ENCODE measurements around the gene ZNF554. TPM values are rescaled to one million over a fixed set of nuclear protein-coding genes. Genes with fewer than 3 reads are reported as not detected.

The ZNF554 gene
- polyA plus RNA-seq (2012; rRNA removed) = 1.7 and 2.1 TPM in 2 replicates
- polyA plus RNA-seq (2012; cell fraction: cytosol; rRNA removed) = 1.1 and 1.3 TPM in 2 replicates
- polyA plus RNA-seq (2012; cell fraction: nucleus; rRNA removed) = 5.6 and 5.8 TPM in 2 replicates

GRCh38 chr19:2819540-2820111 lies at the start of gene ZNF554:
ZNF554 (plus strand) TSS chr19:2819868; CDS start chr19:2820072, 204 bp downstream.
- WGBS (ENCODE audit: low lambda C conversion rate) = 2% methylated on average over 17 of the region's 64 CpGs
- TF ChIP-seq EZH2phosphoT487 (IDR thresholded peaks at IDR 0.05; ENCODE audit: borderline replicate concordance, low read depth) (no peak), TAF1 (IDR thresholded peaks at IDR 0.05; ENCODE audit: borderline replicate concordance, low read depth, low read length) (peak; percentile 63), MEF2A (IDR thresholded peaks at IDR 0.05; ENCODE audit: borderline replicate concordance, low read depth) (no peak), FOXJ3 (CRISPR knock-in tag; IDR thresholded peaks at IDR 0.05) (no peak), MAX (IDR thresholded peaks at IDR 0.05; ENCODE audit: low read depth) (peak; percentile 72), RFX5 (IDR thresholded peaks at IDR 0.05; ENCODE audit: low read length) (no peak), NRF1 (IDR thresholded peaks at IDR 0.05; ENCODE audit: low read depth, low read length) (peak; percentile 88), IRF3 (IDR thresholded peaks at IDR 0.05; ENCODE audit: low read depth, low read length) (no peak), TEAD4 (IDR thresholded peaks at IDR 0.05; ENCODE audit: borderline replicate concordance, insufficient read depth) (no peak), GATA2 (CRISPR knock-in tag; IDR thresholded peaks at IDR 0.05) (no peak), JUND (IDR thresholded peaks at IDR 0.05) (no peak), ELF1 (IDR thresholded peaks at IDR 0.05) (peak; percentile 39; the same call in 1 of the 2 replicates), GABPA (IDR thresholded peaks at IDR 0.05; ENCODE audit: low read depth) (peak; percentile 40; the same call in 1 of the 2 replicates), SIN3A (IDR thresholded peaks at IDR 0.05; ENCODE audit: borderline replicate concordance, low read depth, low read length) (peak; percentile 81; the same call in 1 of the 2 replicates), SMC3 (IDR thresholded peaks at IDR 0.05; ENCODE audit: low read depth, low read length) (no peak), REST (IDR thresholded peaks at IDR 0.05; ENCODE audit: low read depth, low read length) (no peak), CTCF (IDR thresholded peaks at IDR 0.05) (peak; percentile 81), RAD21 (IDR thresholded peaks at IDR 0.05; ENCODE audit: low read length) (peak; percentile 5; the same call in 1 of the 2 replicates), PBX3 (IDR thresholded peaks at IDR 0.05) (no peak), EP300 (IDR thresholded peaks at IDR 0.05; ENCODE audit: borderline replicate concordance in 1 of 2, low read depth in 1 of 2, low read length in 1 of 2) (0 out of 4 replicates have a peak, but pooled peaks of 1 of the 2 experiments have one; percentile 33), YY1 (IDR thresholded peaks at IDR 0.05; ENCODE audit: low read depth) (peak; percentile 71; the same call in 1 of the 2 replicates), POLR2AphosphoS5 (IDR thresholded peaks at IDR 0.05; ENCODE audit: low read depth, low read length) (peak; percentile 35; the same call in 1 of the 2 replicates), FOXM1 (IDR thresholded peaks at IDR 0.05; ENCODE audit: low read depth) (no peak)
- TF ChIP-seq, protein P1, sequence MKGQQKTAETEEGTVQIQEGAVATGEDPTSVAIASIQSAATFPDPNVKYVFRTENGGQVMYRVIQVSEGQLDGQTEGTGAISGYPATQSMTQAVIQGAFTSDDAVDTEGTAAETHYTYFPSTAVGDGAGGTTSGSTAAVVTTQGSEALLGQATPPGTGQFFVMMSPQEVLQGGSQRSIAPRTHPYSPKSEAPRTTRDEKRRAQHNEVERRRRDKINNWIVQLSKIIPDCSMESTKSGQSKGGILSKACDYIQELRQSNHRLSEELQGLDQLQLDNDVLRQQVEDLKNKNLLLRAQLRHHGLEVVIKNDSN (IDR thresholded peaks at IDR 0.05; ENCODE audit: borderline replicate concordance, low read depth) = 0 out of 2 replicates have a peak, but pooled peaks have one; percentile 24

More at GRCh38 chr19:2819540-2820111, at the start of gene ZNF554:
- H3K9me3 ChIP-seq = no peaks in the 10 kb centered on the region
- H3K36me3 ChIP-seq (replicated peaks in 1 of 2; ENCODE audit: control insufficient read depth in 1 of 2, insufficient read depth in 2 of 2, low read length in 1 of 2) = no peaks in the 10 kb centered on the region
- no peaks in the 10 kb centered on the region for H3F3A ChIP-seq (replicated peaks; ENCODE audit: insufficient read depth)
- H3K4me1 ChIP-seq (ENCODE audit: control insufficient read depth in 1 of 2, insufficient read depth in 2 of 2, low read depth in 1 of 2, low read length in 1 of 2) = peaks cover 0 to 3% of the 10 kb centered on the region in 2 experiments; a peak in 1 of 4 replicates
- CTCF ChIA-PET = interaction anchor here (0.7 to 2.6 kb wide), 16 partner anchors 9 to 324 kb away, joined by 3 to 13 read pairs (median 4); partner anchors contain the start of genes SLC39A3, THOP1, ZNF555 and ZNF57
- H3K4me3 ChIP-seq (ENCODE audit: low read depth in 2 of 2, low read length in 1 of 2) = peak within 1 kb of the TSS; percentile 72 to 79
- peak within 1 kb of the TSS; percentile 94 for H3K4me2 ChIP-seq
- no peaks in the 10 kb centered on the region for H4K20me1 ChIP-seq (ENCODE audit: insufficient read depth)
- H3K27ac ChIP-seq (ENCODE audit: low read depth in 2 of 2, low read length in 1 of 2) = peak within 1 kb of the TSS in 1 of 2 experiments; percentile 17; a peak in 1 of 4 replicates
- peak; percentile 97 for DNase-seq
- POLR2A ChIA-PET = interaction anchor here (0.6 to 0.9 kb wide), 2 partner anchors 34 to 131 kb away, joined by 3 read pairs; partner anchors contain the start of gene THOP1
- H2AFZ ChIP-seq (ENCODE audit: low read depth) = peak within 1 kb of the TSS; percentile 91
- H3K79me2 ChIP-seq (ENCODE audit: insufficient read depth) = no peaks in the 10 kb centered on the region
- no peaks in the 10 kb centered on the region for H3K27me3 ChIP-seq (ENCODE audit: insufficient read depth)
- no peaks in the 10 kb centered on the region for H3K9me2 ChIP-seq
- H3K9ac ChIP-seq = peak within 1 kb of the TSS; percentile 66
